H1 (cell line): Measurements from ENCODE around the gene VAPA.

Experiments
- ASH2L ChIP-seq: fragments of 200-600, 300-600 bp; sonication (generic); IDR thresholded peaks from one replicate; pipeline ENCODE4 v1.7.1; 2017; ENCODE audit warnings: low read length
- CHD2 ChIP-seq: IDR thresholded peaks from 2 replicates; pipeline ENCODE4 v1.6.1; 2012; ENCODE audit warnings: low read length, improper control_type of control experiment
- JUND ChIP-seq: IDR thresholded peaks from 2 replicates; pipeline ENCODE4 v1.6.1; 2011; ENCODE audit warnings: mild to moderate bottlenecking, improper control_type of control experiment, low read length
- NRF1 ChIP-seq: IDR thresholded peaks from 2 replicates; pipeline ENCODE4 v1.6.1; 2011; ENCODE audit warnings: mild to moderate bottlenecking, low read depth, low read length, improper control_type of control experiment
- SP1 ChIP-seq: IDR thresholded peaks from 2 replicates; pipeline ENCODE4 v1.6.1; 2011; ENCODE audit warnings: low read depth, low read length
- TAF1 ChIP-seq: IDR thresholded peaks from 2 replicates; pipeline ENCODE4 v1.6.1; 2011; ENCODE audit warnings: mild to moderate bottlenecking, low read depth, low read length
- YY1 ChIP-seq: IDR thresholded peaks from 2 replicates; pipeline ENCODE4 v1.6.1; 2011; ENCODE audit warnings: low read depth, mild to moderate bottlenecking, low read length
- ZNF274 ChIP-seq: IDR thresholded peaks from 2 replicates; pipeline ENCODE4 v1.7.0; 2012; ENCODE audit warnings: low read length, borderline replicate concordance; ENCODE audit errors: extremely low read depth
- TF ChIP-seq, protein P1 (sequence below), 3 experiments: IDR thresholded peaks; 1 replicate in 2 of 3; 2 replicates in 1 of 3; pipeline versions ENCODE4 v1.5.1 to v1.6.1; 2011; ENCODE audit warnings: low read length in 3 of 3, mild to moderate bottlenecking in 3 of 3, inconsistent platforms in 2 of 3, low read depth in 1 of 3, moderate library complexity in 1 of 3; ENCODE audit not compliant: insufficient read depth in 1 of 3; ENCODE audit errors: control extremely low read depth in 1 of 3
- TF ChIP-seq, protein P2 (sequence below): IDR thresholded peaks from 2 replicates; pipeline ENCODE4 v1.6.1; 2011; ENCODE audit warnings: low read length, improper control_type of control experiment
- TF ChIP-seq, protein P3 (sequence below): IDR thresholded peaks from 2 replicates; pipeline ENCODE4 v1.6.1; 2011; ENCODE audit warnings: low read depth, mild to moderate bottlenecking, low read length; ENCODE audit not compliant: insufficient read depth
- TF ChIP-seq, protein P4 (sequence below): IDR thresholded peaks from 2 replicates; pipeline ENCODE4 v1.6.1; 2012; ENCODE audit warnings: low read length, inconsistent platforms

DNA sequence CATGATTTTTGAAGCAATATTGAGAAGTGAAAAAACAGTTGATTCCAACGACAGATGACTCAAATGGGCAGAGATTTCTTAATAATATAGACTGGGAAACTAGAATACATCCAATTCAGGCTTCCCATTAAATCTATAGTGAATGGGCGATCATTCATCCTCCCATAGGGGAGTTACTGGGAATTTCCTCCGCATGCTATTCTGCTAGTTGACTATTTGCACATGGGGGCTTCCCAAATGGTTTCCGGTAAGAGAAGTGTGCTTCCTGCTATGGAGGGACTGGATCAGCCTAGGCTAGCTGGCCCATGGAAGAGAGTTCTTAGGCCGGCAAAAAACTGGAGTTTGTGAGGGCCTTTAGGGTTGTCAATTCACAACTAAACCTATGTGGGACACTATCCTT, 2.6 kb upstream of the VAPA start:
- TF ChIP-seq, protein P1, sequence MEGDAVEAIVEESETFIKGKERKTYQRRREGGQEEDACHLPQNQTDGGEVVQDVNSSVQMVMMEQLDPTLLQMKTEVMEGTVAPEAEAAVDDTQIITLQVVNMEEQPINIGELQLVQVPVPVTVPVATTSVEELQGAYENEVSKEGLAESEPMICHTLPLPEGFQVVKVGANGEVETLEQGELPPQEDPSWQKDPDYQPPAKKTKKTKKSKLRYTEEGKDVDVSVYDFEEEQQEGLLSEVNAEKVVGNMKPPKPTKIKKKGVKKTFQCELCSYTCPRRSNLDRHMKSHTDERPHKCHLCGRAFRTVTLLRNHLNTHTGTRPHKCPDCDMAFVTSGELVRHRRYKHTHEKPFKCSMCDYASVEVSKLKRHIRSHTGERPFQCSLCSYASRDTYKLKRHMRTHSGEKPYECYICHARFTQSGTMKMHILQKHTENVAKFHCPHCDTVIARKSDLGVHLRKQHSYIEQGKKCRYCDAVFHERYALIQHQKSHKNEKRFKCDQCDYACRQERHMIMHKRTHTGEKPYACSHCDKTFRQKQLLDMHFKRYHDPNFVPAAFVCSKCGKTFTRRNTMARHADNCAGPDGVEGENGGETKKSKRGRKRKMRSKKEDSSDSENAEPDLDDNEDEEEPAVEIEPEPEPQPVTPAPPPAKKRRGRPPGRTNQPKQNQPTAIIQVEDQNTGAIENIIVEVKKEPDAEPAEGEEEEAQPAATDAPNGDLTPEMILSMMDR (IDR thresholded peaks at IDR 0.05; ENCODE audit: control extremely low read depth in 1 of 3, insufficient read depth in 1 of 3, low read depth in 1 of 3, low read length in 3 of 3): no peak
- TF ChIP-seq JUND: no peak
- no peak for TF ChIP-seq ZNF274
- no peak for TF ChIP-seq YY1
- TF ChIP-seq NRF1: no peak
- no peak for TF ChIP-seq TAF1
- TF ChIP-seq, protein P2, sequence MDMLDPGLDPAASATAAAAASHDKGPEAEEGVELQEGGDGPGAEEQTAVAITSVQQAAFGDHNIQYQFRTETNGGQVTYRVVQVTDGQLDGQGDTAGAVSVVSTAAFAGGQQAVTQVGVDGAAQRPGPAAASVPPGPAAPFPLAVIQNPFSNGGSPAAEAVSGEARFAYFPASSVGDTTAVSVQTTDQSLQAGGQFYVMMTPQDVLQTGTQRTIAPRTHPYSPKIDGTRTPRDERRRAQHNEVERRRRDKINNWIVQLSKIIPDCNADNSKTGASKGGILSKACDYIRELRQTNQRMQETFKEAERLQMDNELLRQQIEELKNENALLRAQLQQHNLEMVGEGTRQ: no peak
- TF ChIP-seq ASH2L: no peak
- no peak for TF ChIP-seq SP1
- TF ChIP-seq, protein P3, sequence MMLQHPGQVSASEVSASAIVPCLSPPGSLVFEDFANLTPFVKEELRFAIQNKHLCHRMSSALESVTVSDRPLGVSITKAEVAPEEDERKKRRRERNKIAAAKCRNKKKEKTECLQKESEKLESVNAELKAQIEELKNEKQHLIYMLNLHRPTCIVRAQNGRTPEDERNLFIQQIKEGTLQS: no peak
- TF ChIP-seq CHD2: no peak
- TF ChIP-seq, protein P4, sequence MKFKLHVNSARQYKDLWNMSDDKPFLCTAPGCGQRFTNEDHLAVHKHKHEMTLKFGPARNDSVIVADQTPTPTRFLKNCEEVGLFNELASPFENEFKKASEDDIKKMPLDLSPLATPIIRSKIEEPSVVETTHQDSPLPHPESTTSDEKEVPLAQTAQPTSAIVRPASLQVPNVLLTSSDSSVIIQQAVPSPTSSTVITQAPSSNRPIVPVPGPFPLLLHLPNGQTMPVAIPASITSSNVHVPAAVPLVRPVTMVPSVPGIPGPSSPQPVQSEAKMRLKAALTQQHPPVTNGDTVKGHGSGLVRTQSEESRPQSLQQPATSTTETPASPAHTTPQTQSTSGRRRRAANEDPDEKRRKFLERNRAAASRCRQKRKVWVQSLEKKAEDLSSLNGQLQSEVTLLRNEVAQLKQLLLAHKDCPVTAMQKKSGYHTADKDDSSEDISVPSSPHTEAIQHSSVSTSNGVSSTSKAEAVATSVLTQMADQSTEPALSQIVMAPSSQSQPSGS: no peak
